Cardiac muscle cell (in vitro differentiated cells and primary cell): ENCODE results near the gene CACNB3. TPM values are rescaled to one million over a fixed set of nuclear protein-coding genes. Genes with fewer than 3 reads are reported as not detected.

Experiments
- DNase-seq, 2 donors: peaks; one replicate each; pipeline versions ENCODE4 v3.0.0 to v3.0.0-alpha.2; 2010 to 2017; ENCODE audit warnings: low read depth in 1 of 2, low spot score in 1 of 2
- H3K27ac ChIP-seq: fragments of 200-600 bp; sonication (generic); 2 replicates; pipeline ENCODE4 v1.5.1; 2016
- H3K27me3 ChIP-seq: fragments of 200-600 bp; sonication (generic); 2 replicates; pipeline ENCODE4 v1.6.0; 2016; ENCODE audit warnings: control low read depth
- H3K36me3 ChIP-seq: fragments of 200-600 bp; sonication (generic); 2 replicates; pipeline ENCODE4 v1.5.1; 2016; ENCODE audit warnings: control low read depth
- H3K4me1 ChIP-seq: fragments of 200-600 bp; sonication (generic); 2 replicates; pipeline ENCODE4 v1.8.1; 2017; ENCODE audit warnings: low read depth, mild to moderate bottlenecking, mixed run types
- H3K4me3 ChIP-seq: fragments of 200-600 bp; sonication (generic); 2 replicates; pipeline ENCODE4 v1.5.1; 2016; ENCODE audit warnings: mild to moderate bottlenecking
- H3K9me3 ChIP-seq: fragments of 200-600 bp; sonication (generic); 2 replicates; pipeline ENCODE4 v1.5.1; 2017; ENCODE audit warnings: low read depth, mild to moderate bottlenecking, control low read depth
- polyA plus RNA-seq: library from polyadenylated mRNA; unstranded; fragments of >200 nt; fragmentation: Nextera tagmentation; extraction: Ambion mirVana; gene quantifications from 2 replicates; pipeline ENCODE4 v1.2.1, GENCODE V29; 2016
- total RNA-seq: library from RNA; depleted of rRNA; stranded (reverse); fragments of >200 nt; gene quantifications from 2 replicates; pipeline ENCODE4 v1.2.3, GENCODE V29; 2016
- TF ChIP-seq, protein P1 (sequence below): IDR thresholded peaks from 2 replicates; pipeline ENCODE4 v1.5.1; 2012; ENCODE audit warnings: low read depth, mild to moderate bottlenecking, low read length

CACNB3 gene
- total and polyA plus RNA-seq, 2 experiments from 2014 or later: 20.0 to 21.9 TPM

DNA sequence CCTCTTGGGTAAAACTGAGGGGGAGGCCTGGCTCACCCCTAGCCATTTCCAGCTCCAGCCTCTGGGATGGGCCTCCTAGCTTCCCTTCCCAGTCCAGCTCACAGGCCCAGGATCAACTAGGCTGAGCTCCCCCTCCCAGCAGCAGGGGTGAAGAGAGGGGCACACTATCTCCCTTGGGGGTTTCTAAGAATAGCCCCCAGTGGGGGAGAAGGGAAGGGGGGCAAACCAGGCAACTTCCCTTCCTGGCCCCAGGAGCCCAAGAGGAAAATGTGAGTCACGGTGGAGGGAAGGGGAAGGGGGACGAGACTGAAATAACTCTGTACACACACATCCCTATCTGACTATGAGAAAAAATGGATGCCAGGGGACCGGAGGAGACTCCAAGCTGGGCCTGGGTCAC is 38.4 kb upstream of the CACNB3 start:
- TF ChIP-seq, protein P1, sequence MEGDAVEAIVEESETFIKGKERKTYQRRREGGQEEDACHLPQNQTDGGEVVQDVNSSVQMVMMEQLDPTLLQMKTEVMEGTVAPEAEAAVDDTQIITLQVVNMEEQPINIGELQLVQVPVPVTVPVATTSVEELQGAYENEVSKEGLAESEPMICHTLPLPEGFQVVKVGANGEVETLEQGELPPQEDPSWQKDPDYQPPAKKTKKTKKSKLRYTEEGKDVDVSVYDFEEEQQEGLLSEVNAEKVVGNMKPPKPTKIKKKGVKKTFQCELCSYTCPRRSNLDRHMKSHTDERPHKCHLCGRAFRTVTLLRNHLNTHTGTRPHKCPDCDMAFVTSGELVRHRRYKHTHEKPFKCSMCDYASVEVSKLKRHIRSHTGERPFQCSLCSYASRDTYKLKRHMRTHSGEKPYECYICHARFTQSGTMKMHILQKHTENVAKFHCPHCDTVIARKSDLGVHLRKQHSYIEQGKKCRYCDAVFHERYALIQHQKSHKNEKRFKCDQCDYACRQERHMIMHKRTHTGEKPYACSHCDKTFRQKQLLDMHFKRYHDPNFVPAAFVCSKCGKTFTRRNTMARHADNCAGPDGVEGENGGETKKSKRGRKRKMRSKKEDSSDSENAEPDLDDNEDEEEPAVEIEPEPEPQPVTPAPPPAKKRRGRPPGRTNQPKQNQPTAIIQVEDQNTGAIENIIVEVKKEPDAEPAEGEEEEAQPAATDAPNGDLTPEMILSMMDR: no peak
- Histone ChIP-seq H3K27me3 (no peaks in the 10 kb centered on the region), H3K9me3 (no peaks in the 10 kb centered on the region), H3K4me3 (no peak overlapping the region), H3K36me3 (peaks cover 3% of the 10 kb centered on the region), H3K27ac (peak overlapping the region; percentile 83), H3K4me1 (peaks cover 28% of the 10 kb centered on the region)
- peak; percentile 33 to 96 for DNase-seq

DNA sequence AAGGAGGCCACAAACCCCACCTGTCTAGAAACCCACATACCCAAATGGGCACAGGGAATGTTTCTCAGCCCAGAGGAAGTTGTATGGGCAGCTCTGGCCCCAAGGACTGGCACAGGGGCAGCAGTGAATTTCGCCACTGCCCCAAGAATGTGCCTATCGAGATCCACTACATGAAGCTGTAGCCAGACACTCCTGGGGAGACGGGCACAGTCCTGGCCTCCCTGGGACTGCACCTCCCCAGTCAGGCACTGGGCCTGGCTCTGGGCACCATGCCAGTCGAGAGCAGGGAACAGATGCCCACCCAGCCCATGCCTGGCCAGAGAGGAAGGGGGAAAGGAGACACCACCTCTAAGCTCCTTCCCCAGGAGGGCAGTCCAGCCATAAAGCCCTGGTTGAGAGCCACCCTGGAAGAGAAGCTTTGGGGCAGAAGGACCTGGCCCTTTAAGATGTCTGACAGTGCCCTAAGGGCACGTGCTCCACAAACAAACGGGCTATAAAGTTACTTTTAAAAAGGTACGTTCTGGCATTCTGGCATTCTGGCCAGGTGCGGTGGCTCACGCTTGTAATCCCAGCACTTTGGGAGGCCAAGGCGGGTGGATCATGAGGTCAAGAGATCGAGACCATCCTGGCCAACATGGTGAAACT is 37.8 kb upstream of the CACNB3 start:
- peaks cover 3% of the 10 kb centered on the region for H3K36me3 ChIP-seq
- H3K4me1 ChIP-seq: peaks cover 28% of the 10 kb centered on the region
- no peak for DNase-seq
- peak overlapping the region; percentile 83 for H3K27ac ChIP-seq
- TF ChIP-seq, protein P1: no peak
- H3K27me3 ChIP-seq: no peaks in the 10 kb centered on the region
- H3K4me3 ChIP-seq: no peak overlapping the region
- no peaks in the 10 kb centered on the region for H3K9me3 ChIP-seq

DNA sequence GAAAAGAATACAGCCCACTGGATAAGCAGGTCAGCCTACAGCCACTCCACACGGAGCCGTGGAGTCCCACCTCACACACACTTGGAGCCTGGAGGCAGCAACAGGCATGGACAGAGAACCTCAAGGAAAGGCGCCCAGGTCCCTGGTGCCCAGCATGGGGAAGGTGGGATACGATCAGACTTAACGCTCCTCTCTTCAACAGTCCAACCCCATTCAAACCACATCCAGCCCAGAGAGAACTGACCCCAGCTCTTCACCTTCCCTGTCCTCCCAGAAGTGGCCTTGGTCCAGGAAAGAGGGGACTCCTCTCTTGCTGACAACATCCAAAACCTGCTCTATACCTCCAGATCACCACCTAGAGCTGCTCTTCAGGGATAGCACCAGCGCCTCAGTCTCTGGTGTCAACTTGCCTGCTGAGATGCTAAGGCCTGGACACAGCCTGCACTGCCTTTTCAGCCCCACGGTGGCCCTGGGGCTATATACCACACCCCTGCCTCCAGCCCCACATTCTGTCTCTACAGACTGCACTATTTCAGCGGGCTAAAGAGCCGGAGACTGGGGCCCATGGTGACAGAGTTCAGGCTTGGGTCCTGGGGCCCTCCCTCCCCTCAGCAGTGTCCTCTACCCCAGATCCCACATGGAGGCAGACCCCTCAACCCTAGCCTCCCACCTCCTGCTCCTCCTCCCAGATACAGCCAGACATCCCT is 36.4 kb upstream of the CACNB3 start:
- TF ChIP-seq, protein P1: no peak
- Histone ChIP-seq H3K27ac (peak overlapping the region; percentile 8), H3K4me1 (peaks cover 37% of the 10 kb centered on the region), H3K9me3 (no peaks in the 10 kb centered on the region), H3K27me3 (no peaks in the 10 kb centered on the region), H3K4me3 (no peak overlapping the region), H3K36me3 (no peaks in the 10 kb centered on the region)
- no peak for DNase-seq

DNA sequence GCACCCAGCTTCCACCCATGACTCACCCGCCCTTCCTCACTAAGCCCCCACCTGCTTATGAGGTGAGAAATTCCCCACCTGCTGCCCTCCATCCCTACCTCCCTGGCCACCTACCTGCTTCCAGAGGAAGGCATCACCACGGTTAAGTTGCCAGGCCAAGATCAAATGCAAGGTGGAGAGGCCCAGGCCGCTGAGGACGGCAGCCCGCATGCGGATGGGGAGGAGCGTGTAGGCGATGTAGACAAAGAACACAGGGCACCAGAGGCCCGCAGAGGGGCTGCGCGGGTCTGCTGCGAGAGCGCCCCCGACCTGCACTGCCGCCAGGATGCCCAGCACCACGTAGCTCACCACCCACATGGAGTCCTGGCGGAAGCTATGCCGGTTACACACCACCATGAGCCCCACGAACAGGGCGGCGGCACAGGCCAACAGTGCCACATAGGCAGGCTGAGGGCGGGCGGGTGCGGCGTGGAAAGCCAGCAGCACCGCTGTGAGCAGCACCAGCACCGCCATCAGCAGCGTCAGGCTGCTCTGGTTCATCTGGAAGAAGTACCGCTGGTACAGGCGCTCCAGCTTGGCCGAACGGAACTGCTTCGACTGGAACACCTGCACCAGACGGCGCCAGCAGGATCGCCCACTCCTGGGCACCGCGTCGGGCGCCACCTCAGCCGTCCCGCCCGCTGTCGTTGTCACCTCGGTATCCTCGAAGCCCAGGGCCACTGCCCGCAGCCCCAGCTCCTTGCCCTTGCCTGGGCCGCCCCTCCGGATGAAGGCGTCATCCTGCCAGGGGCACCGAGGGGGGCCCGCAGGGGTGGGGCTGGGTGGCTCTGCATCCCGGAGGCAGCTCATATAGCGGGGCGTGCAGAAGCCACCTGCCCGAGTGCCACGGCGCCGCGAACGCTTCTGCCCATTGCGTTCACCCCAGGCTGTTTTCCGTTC is 35.6 kb upstream of the CACNB3 start:
- H3K4me3 ChIP-seq: no peak overlapping the region
- no peaks in the 10 kb centered on the region for H3K27me3 ChIP-seq
- TF ChIP-seq, protein P1: no peak
- peaks cover 41% of the 10 kb centered on the region for H3K4me1 ChIP-seq
- H3K36me3 ChIP-seq: no peaks in the 10 kb centered on the region
- no peak for DNase-seq
- H3K9me3 ChIP-seq: no peaks in the 10 kb centered on the region
- peak overlapping the region; percentile 8 for H3K27ac ChIP-seq

DNA sequence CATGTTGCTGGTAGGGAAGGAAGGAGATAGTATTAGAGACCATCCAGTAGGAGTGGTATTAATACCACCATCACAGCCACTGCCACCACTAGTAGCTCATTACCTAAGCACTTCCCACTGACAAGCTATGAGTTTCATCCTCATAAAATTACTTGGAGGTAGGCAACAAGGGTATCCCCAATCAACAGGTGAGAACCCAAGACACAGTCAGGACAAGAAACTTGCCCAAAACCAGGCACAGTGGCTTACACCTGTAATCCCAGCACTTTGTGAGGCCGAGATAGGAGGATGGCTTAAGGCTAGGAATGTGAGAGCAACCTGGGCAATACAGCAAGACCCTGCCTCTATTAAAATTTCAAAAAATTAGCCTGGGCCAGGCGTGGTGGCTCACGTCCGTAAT is 34.9 kb upstream of the CACNB3 start:
- peaks cover 42% of the 10 kb centered on the region for H3K4me1 ChIP-seq
- no peaks in the 10 kb centered on the region for H3K27me3 ChIP-seq
- no peak overlapping the region for H3K27ac ChIP-seq
- no peak for DNase-seq
- H3K4me3 ChIP-seq: no peak overlapping the region
- no peaks in the 10 kb centered on the region for H3K36me3 ChIP-seq
- TF ChIP-seq, protein P1: no peak
- no peaks in the 10 kb centered on the region for H3K9me3 ChIP-seq
